Peyer's patch (tissue), 4 donors: ENCODE measurements around the gene WRAP73.

Experiments used
- POLR2A ChIP-seq, 2 donors: fragments of 450-650 bp; IDR thresholded peaks; one replicate each; pipeline ENCODE4 v1.5.1; 2017; ENCODE audit warnings: antibody characterized with exemption in 2 of 2, mild to moderate bottlenecking in 2 of 2, moderate library complexity in 2 of 2
- TF ChIP-seq, protein P1 (sequence below), 6 experiments: fragments of 450-650 bp in 4 of 6; fragments of 200-600 bp in 2 of 6; sonication (generic) in 1 of 6; IDR thresholded peaks; one replicate each; pipeline ENCODE4 v1.5.1; 2017 to 2019; ENCODE audit warnings: antibody characterized with exemption in 6 of 6, mild to moderate bottlenecking in 3 of 6, moderate library complexity in 1 of 6

DNA sequence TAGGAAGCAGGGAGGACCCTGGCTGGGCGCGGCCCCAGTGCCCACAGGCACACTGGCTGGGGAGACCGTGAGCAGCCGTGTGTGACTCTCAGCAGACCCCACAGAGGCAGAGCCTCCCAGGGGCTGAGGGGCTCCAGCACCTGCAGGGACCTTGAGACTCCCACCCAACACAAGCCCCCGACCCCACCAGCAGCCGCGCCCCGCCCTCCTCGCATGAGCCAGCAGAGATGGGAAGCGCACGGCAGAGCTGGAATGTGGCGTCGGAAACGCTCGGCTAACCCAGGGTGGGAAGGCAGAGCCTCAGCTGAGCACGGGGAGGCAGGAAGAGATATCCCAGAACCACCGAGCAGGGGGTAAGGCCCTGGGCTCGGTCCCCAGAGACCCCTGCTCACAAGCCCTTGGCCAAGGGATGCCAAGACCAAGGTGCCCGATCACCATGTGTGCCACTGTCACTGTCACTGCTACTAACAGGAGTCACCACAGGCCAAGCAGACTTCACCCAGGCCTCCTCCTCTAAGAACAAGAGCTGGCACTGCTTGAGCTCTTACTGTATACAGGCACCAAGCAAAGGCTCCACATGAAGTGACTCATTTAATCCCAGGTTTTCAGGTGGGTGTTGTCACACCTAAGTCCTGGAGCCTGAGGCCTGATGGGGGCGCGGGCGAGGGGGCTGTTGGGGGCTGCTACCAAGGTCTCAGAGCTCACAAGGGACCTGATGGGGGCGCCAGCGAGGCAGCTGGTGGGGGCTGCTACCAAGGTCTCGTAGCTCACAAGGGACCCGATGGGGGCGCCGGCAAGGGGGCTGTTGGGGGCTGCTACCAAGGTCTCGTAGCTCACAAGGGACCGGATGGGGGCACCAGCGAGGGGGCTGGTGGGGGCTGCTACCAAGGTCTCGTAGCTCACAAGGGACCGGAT is 58.7 kb downstream of the WRAP73 start:
- TF ChIP-seq POLR2A (IDR thresholded peaks at IDR 0.05), result no peak
- TF ChIP-seq, protein P1, sequence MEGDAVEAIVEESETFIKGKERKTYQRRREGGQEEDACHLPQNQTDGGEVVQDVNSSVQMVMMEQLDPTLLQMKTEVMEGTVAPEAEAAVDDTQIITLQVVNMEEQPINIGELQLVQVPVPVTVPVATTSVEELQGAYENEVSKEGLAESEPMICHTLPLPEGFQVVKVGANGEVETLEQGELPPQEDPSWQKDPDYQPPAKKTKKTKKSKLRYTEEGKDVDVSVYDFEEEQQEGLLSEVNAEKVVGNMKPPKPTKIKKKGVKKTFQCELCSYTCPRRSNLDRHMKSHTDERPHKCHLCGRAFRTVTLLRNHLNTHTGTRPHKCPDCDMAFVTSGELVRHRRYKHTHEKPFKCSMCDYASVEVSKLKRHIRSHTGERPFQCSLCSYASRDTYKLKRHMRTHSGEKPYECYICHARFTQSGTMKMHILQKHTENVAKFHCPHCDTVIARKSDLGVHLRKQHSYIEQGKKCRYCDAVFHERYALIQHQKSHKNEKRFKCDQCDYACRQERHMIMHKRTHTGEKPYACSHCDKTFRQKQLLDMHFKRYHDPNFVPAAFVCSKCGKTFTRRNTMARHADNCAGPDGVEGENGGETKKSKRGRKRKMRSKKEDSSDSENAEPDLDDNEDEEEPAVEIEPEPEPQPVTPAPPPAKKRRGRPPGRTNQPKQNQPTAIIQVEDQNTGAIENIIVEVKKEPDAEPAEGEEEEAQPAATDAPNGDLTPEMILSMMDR (IDR thresholded peaks at IDR 0.05), result no peak
